Spleen (tissue), 11 donors: ENCODE results near the gene GPC2. TPM values are rescaled to one million over a fixed set of nuclear protein-coding genes. Genes with fewer than 3 reads are reported as not detected.
"Not testable (repeated sequence)": the region's sequence is repeated elsewhere in the genome, so short reads cannot be mapped to it uniquely, and the experiment has no call there.

Experiments used
- DNase-seq: peaks from one replicate; pipeline ENCODE4 v3.0.0-alpha.2; 2020
- H3K27ac ChIP-seq, 8 donors: fragments of 200-600 bp; sonication (generic) in 7 of 8; 1 replicate in 4 of 8; 2 replicates in 4 of 8; pipeline versions ENCODE4 v1.5.0 to v1.8.0; 2016 to 2021; ENCODE audit warnings: inconsistent platforms in 4 of 8, mild to moderate bottlenecking in 4 of 8, moderate library complexity in 1 of 8
- H3K27me3 ChIP-seq, 7 donors: fragments of 200-600 bp; sonication (generic) in 6 of 7; replicated peaks in 1 of 7; 1 replicate in 4 of 7; 2 replicates in 3 of 7; pipeline versions ENCODE4 v1.5.0 to v1.8.0; 2016 to 2021; ENCODE audit warnings: inconsistent platforms in 3 of 7, mild to moderate bottlenecking in 1 of 7
- H3K36me3 ChIP-seq, 6 donors: fragments of 200-600 bp; sonication (generic) in 5 of 6; 1 replicate in 4 of 6; 2 replicates in 2 of 6; pipeline versions ENCODE4 v1.5.0 to v1.8.0; 2016 to 2021; ENCODE audit warnings: inconsistent platforms in 2 of 6
- H3K4me1 ChIP-seq, 6 donors: fragments of 200-600 bp; sonication (generic) in 5 of 6; 1 replicate in 3 of 6; 2 replicates in 3 of 6; pipeline versions ENCODE4 v1.5.0 to v1.8.0; 2016 to 2021; ENCODE audit warnings: inconsistent platforms in 3 of 6
- H3K4me3 ChIP-seq, 8 donors: fragments of 200-600 bp; sonication (generic) in 7 of 8; 1 replicate in 4 of 8; 2 replicates in 4 of 8; pipeline versions ENCODE4 v1.5.0 to v1.8.0; 2016 to 2021; ENCODE audit warnings: inconsistent platforms in 4 of 8, mild to moderate bottlenecking in 4 of 8, moderate library complexity in 2 of 8
- H3K9me3 ChIP-seq, 8 donors: fragments of 200-600 bp; sonication (generic) in 7 of 8; 1 replicate in 4 of 8; 2 replicates in 4 of 8; pipeline versions ENCODE4 v1.5.0 to v1.8.0; 2016 to 2021; ENCODE audit warnings: inconsistent platforms in 4 of 8
- POLR2A ChIP-seq, 3 donors: fragments of 450-650 bp; IDR thresholded peaks; one replicate each; pipeline ENCODE4 v1.5.1; 2017; ENCODE audit warnings: antibody characterized with exemption in 3 of 3, mild to moderate bottlenecking in 1 of 3
- POLR2AphosphoS5 ChIP-seq, 3 donors: sonication (generic); formaldehyde crosslinking; IDR thresholded peaks; one replicate each; pipeline ENCODE4 v1.5.1; 2017; ENCODE audit warnings: antibody characterized with exemption in 3 of 3
- WGBS, 5 donors: extraction: QIAGEN DNeasy Blood & Tissue Kit in 3 of 5; methylation state at CpG; one replicate each; pipeline versions ENCODE4 v1.1.5 to v1.1.7; 2013 to 2018; 5-methylcytosine and 5-hydroxymethylcytosine counted together
- intact Hi-C: fragments of 100-400 bp; cut with DNase I; formaldehyde crosslinking; loops from one replicate; pipeline ENCODE4 v1.15.0; 2023; ENCODE audit warnings: low total_unique reads
- polyA plus RNA-seq, 3 donors: library from polyadenylated mRNA; stranded (reverse); fragments of 200-250 nt; gene quantifications; one replicate each; pipeline ENCODE4 v1.2.1, GENCODE V29; 2013
- total RNA-seq, 7 donors: library from RNA; depleted of rRNA in 3 of 7; stranded (reverse); fragments of >200 nt in 3 of 7; fragmentation: NEBNext Ultra II Directional in 4 of 7; extraction: Animal tissue kit (Norgen Biotek cat#: 25700) in 4 of 7; gene quantifications; one replicate each; pipeline versions ENCODE4 v1.1.0 to v1.2.1, GENCODE V29; 2016 to 2021
- TF ChIP-seq, protein P1 (sequence below), 11 experiments: fragments of 200-600 bp in 7 of 11; fragments of 450-650 bp in 4 of 11; sonication (generic) in 4 of 11; IDR thresholded peaks in 8 of 11; conservative IDR thresholded peaks in 3 of 11; 1 replicate in 7 of 11; 2 replicates in 4 of 11; pipeline versions ENCODE4 v1.4.0 to v1.8.0; 2016 to 2021; ENCODE audit warnings: antibody characterized with exemption in 11 of 11, inconsistent platforms in 4 of 11, mild to moderate bottlenecking in 1 of 11
- donor health status: healthy with polysubstance abuse.
- donor health status: DM: no; HTN: no; CAD: no; lungs with moderate emphysema.
- donor health status: DM: no; HTN: no; CAD: no.
- donor health status: Bipolar disorder and iron deficiency.
- donor health status: healthy.
- donor health status: DM: no; HTN: no; CAD: no.
- donor health status: DM: yes; HTN: yes; CAD: no.

Gene GPC2
- total and polyA plus RNA-seq, 10 donors, result 2.1 to 5.3 (median 4.3) TPM

DNA sequence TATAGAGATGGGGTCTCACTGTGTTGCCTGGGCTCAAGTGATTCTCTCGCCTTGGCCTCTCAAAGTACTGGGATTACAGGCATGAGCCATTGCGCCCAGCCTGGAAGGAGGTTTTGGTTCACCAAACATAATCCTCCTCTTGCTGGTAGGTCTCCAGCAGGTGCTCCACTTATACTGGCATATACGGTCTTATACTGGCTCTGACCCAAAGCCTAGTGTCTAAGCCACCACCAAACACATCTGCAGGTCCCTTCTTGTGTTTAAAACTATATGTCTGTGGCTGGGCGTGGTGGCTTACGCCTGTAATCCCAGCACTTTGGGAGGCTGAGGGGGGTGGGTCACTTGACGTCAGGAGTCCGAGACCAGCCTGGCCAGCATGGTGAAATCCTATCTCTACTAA, 45.1 kb downstream of the GPC2 start:
- WGBS, 5 donors, result 60 to 74% (median 69%) methylated on average over 7 of the region's 7 CpGs
- H3K4me1 ChIP-seq, result peaks cover 13 to 39% (median 23%) of the 10 kb centered on the region in 6 donors
- no peak overlapping the region for H3K4me3 ChIP-seq
- H3K9me3 ChIP-seq, result no peaks in the 10 kb centered on the region
- intact Hi-C loops, result loop anchor here (10.0 kb wide), 2 partner anchors 93 to 213 kb away; no protein-coding TSS in a partner anchor
- no peak overlapping the region for H3K27ac ChIP-seq
- DNase-seq, result peak; percentile 69
- no peaks in the 10 kb centered on the region for H3K27me3 ChIP-seq
- TF ChIP-seq POLR2A (IDR thresholded peaks at IDR 0.05), result no peak
- no peak for TF ChIP-seq POLR2AphosphoS5 (IDR thresholded peaks at IDR 0.05)
- TF ChIP-seq, protein P1, sequence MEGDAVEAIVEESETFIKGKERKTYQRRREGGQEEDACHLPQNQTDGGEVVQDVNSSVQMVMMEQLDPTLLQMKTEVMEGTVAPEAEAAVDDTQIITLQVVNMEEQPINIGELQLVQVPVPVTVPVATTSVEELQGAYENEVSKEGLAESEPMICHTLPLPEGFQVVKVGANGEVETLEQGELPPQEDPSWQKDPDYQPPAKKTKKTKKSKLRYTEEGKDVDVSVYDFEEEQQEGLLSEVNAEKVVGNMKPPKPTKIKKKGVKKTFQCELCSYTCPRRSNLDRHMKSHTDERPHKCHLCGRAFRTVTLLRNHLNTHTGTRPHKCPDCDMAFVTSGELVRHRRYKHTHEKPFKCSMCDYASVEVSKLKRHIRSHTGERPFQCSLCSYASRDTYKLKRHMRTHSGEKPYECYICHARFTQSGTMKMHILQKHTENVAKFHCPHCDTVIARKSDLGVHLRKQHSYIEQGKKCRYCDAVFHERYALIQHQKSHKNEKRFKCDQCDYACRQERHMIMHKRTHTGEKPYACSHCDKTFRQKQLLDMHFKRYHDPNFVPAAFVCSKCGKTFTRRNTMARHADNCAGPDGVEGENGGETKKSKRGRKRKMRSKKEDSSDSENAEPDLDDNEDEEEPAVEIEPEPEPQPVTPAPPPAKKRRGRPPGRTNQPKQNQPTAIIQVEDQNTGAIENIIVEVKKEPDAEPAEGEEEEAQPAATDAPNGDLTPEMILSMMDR (IDR thresholded peaks at IDR 0.05 in 8 of 11, conservative IDR thresholded peaks at IDR 0.05 in 3 of 11), result no peak
- H3K36me3 ChIP-seq, result no peaks in the 10 kb centered on the region

DNA sequence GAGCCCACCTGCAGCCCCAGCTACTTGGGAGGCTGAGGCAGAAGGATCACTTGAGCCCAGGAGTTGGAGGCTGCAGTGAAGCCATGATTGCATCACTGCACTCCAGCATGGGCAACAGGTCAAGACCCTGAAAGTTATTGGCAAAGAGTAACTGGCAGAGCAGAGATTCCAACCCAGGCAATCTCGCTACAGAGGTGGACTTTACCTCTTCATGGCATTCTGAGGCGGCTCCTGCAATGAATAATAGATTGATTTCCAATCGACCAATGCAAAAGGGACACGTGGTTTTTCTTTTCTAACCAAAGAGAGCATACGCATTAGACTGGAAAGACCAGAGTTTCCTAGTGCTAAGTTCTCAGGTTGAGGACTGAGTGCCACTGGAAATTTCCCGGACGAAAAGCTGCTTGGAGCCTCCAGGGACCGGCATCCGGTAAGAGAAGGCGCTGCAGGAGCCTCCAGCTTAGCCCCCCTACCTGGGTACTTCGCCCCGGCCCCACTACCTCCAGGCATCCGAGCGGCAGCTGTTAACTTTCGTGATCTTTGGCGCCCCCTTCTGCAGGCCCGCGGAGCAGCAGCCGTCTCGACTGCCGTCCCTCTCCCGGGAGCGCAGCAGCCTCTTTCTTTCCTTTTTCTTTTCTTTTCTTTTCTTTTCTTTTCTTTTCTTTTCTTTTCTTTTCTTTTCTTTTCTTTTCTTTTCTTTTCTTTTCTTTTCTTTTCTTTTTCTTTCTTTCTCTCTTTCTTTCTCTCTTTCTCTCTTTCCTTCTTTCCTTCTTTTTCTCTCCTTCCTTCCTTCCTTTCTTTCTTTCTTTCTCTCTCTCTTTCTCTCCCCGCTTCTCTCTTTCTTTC, 46.4 kb downstream of the GPC2 start:
- intact Hi-C loops, result loop anchor here (10.0 kb wide), 2 partner anchors 94 to 214 kb away; no protein-coding TSS in a partner anchor
- 12 to 16% (median 14%) methylated on average over 24 of the region's 24 CpGs for WGBS, 5 donors
- TF ChIP-seq POLR2AphosphoS5 (IDR thresholded peaks at IDR 0.05) (peak; percentile 34 to 69 (median 56)), POLR2A (IDR thresholded peaks at IDR 0.05) (no peak)
- TF ChIP-seq, protein P1 (IDR thresholded peaks at IDR 0.05 in 8 of 11, conservative IDR thresholded peaks at IDR 0.05 in 3 of 11), result peak; percentile 75 to 97 (median 90)
- no peaks in the 10 kb centered on the region for H3K27me3 ChIP-seq
- DNase-seq, result peak; percentile 94
- peaks cover 17 to 47% (median 30%) of the 10 kb centered on the region in 6 donors for H3K4me1 ChIP-seq
- no peaks in the 10 kb centered on the region for H3K36me3 ChIP-seq
- no peak overlapping the region for H3K27ac ChIP-seq
- H3K4me3 ChIP-seq, result peak overlapping the region in 1 of 8 donors; percentile 31
- H3K9me3 ChIP-seq, result no peaks in the 10 kb centered on the region

DNA sequence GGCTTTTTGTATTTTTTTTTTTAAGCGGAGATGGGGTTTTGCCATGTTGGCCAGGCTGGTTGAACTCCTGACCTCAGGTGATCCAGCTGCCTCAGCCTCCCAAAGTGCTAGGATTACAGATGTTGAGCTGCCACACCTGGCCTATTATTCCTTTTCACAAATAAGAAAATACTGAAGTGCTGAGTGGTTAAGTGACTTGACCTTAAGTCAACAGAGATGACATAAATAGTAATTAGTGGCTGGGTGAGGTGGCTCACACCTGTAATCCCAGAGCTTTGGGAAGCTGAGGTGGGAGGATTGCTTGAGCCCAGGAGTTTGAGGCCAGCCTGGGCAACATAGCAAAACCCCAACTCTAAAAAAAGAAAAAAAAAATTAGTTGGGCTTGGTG, 47.0 kb downstream of the GPC2 start:
- not testable (repeated sequence) for H3K36me3 ChIP-seq, DNase-seq, H3K27ac ChIP-seq, H3K27me3 ChIP-seq, H3K4me3 ChIP-seq, H3K9me3 ChIP-seq
- peaks cover 22 to 54% (median 36%) of the 10 kb centered on the region in 6 donors for H3K4me1 ChIP-seq
- intact Hi-C loops, result loop anchor here (10.0 kb wide), 2 partner anchors 95 to 215 kb away; no protein-coding TSS in a partner anchor
- 88 to 100% (median 97%) methylated on average over 1 of the region's 1 CpG for WGBS, 5 donors

DNA sequence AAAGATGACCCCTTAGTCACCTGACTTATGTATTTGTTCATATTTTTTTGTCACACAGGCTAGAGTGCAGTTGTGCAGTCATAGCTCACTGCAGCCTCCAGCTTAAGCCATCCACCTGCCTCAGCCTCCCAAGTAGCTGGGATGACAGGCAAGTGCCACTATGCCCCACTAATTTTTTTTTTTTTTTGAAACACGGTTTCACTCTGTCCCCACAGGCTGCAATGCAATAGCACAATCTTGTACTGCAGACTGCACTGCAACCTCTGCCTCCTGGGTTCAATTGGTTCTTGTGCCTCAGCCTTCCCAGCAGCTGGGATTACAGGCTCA, 48.6 kb downstream of the GPC2 start:
- intact Hi-C loops, result loop anchor here (5.0 kb wide), 1 partner anchor 46 kb away; the partner anchor contains the start of gene ZNF3

More for the DNA sequence above, 48.6 kb downstream of the GPC2 start:
- peak overlapping the region in 2 of 8 donors; percentile 91 to 99 for H3K27ac ChIP-seq
- no peak for TF ChIP-seq POLR2AphosphoS5 (IDR thresholded peaks at IDR 0.05)
- TF ChIP-seq, protein P1 (IDR thresholded peaks at IDR 0.05 in 8 of 11, conservative IDR thresholded peaks at IDR 0.05 in 3 of 11), result no peak
- no peak for TF ChIP-seq POLR2A (IDR thresholded peaks at IDR 0.05)
- peaks cover 25 to 70% (median 47%) of the 10 kb centered on the region in 6 donors for H3K4me1 ChIP-seq
- peaks cover 0 to 14% (median 0%) of the 10 kb centered on the region in 6 donors for H3K36me3 ChIP-seq
- no peaks in the 10 kb centered on the region for H3K9me3 ChIP-seq
- WGBS, 5 donors, result 46 to 70% (median 67%) methylated on average over 1 of the region's 1 CpG
- no peaks in the 10 kb centered on the region for H3K27me3 ChIP-seq
- DNase-seq, result no peak
- H3K4me3 ChIP-seq, result peak overlapping the region in 1 of 8 donors; percentile 88
